Effector CD8-positive, alpha-beta T cell (primary cell): ENCODE results near the gene CREBBP.

Source experiments
- DNase-seq: peaks from one replicate; lab custom pipeline; 2025; lab: John Stamatoyannopoulos, UW

CREBBP gene

DNA sequence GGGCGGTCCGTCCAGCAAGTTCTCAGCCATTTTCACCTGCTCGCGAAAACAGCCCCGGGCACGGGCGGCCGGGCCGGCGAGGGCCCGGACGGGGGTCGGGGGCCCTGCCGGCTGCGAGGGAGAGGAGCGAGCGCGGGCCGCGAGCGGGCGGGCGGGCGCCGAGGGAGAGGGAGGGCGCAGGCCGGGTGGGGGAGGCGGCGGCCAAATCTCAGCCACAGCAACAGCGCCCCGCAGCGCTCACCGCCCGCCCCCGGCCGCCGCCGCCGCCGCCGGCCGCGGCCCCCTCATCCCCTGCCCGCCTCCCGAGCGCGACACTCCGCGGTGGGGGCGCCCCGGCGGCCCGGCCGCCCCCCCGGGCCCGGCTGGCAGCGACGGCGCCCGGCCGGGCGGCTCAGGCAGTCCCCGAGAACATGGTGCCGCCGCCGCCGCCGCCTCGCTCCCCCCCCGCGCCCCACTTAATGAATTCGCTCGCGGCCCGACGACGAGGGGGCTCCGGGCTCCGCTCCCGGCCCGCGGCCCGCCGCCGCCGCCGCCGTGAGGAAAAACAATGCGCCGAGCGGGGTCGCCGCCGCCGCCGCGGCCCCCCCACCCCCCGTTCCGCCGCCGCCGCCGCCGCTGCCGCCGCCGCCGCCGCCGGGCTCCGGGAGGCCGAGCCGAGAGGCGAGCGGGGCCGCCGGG is 487 bp downstream of the CREBBP start:
- peak; percentile 46 for DNase-seq

DNA sequence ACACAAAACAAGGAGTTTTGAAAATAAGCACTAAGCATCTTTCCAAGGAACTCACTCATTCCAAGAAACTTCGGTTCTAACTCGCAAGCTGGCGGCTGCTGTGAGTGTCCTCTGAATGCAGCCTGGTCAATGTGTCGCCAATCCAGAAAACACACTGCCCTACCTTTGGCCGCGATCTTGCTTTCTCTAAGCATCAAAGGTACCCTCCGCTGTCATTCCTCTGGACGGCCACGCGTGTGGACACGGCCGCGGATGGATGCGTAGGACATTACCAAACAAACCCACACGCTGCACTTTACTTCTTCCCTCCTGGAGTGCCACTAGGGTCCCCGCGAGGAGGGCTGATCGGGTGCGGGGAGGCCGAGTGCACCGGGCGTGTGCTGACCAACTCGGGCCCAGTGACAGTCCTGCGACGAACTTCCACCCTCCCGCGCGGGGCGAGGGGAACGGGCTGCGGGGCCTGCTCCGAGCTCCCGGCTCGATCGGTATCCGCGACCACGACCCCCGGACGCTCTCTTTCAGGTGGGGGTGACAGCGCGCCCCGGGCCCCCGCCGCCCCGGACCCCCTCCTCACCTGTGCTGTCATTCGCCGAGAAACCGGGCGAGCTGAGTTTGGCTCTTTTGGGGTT is 1.1 kb downstream of the CREBBP start:
- DNase-seq = no peak

DNA sequence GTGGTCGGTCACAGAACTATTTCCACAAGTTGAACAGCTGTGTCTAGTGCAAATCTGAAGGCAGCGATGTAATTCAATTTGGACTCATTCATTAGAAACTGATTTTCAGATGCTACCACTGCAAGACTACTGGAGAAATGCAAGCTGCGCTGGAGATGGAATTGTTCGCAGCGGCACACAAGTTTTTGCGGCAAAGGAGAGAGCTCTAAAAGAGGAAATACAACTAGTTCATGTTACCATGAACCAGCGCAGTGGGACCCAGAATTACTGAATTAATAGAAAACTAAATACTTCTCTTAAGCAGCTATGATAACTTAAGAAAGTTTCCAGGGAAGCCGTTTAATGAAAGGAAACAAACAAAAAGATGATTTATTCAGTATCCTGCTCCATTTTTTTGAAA is 1.9 kb downstream of the CREBBP start:
- DNase-seq = no peak

DNA sequence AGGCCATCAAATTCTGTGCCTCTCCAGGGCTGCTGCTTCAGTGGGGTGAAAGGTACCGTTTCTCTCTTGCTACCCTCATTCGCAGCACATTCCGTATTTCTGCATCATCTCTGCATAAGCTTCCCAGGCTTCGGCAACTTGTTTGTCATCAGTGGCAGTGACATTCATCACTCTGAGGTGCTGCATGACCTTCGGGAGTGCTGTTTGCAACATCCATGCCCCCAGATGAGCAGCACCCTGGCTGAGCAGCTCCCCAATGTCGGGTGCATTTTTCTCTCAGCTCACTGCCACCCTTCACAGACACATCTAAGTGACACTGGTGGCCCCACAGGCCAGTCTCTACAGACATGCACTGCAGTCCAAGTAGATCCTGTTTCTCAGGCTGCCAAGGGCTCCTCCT is 3.8 kb downstream of the CREBBP start:
- DNase-seq = no peak

DNA sequence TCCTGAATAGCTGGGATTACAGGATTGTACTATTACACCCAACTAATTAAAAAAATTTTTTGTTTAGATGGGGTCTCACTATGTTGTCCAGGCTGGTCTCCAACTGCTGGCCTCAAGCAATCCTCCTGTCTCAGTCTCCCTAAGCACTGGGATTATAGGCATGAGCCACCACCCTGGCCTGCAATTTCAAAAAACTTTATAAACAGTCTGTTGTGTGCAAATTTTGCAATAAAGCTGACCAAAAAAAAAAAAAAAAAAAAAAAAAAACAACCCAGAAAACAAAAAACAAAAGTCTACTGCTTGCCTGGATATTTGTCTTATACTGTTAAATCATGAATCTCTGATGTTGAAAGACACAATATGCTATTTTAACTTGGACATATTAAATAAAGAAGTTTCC is 4.4 kb downstream of the CREBBP start:
- no peak for DNase-seq

DNA sequence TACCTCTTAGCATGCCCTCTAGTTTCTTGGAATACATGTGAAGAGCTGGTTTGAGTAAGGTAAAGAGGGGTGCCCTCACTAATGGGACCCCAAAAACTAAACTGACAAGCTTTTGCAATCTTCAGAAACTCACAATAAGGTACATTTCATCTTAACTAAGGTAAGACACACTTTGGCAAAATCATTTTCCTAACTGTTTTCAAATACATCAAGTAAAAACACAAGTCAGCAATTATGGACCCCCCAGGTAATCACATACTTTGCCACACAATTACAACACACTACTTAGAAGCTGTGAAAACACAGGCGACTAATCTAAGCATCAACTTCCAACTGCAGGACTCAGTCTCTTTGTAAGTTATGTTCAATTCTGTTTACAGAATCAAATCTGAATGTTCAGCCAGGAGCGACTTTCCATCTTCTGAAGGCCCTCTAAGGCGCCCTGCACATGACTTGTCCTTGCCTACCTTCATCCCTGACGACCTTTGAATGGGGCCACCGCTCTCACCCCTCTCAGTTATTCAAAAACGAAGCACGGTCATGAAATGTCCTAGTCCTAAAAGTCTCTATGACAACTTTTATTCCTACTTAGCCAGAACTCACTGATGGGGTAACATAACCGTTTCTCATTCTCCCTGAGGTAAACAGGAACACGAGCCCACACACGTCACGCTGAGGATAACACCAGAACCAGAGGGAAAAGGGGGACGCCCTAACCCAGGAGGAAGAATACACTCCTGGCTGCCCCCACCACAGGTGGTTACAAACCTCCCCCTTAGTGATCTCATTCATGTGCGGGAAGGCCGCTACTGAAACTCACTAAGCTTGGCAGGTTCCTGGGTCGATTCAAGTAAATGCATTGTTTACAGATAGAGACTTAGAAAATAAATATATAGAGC is 5.5 kb downstream of the CREBBP start:
- DNase-seq = no peak

DNA sequence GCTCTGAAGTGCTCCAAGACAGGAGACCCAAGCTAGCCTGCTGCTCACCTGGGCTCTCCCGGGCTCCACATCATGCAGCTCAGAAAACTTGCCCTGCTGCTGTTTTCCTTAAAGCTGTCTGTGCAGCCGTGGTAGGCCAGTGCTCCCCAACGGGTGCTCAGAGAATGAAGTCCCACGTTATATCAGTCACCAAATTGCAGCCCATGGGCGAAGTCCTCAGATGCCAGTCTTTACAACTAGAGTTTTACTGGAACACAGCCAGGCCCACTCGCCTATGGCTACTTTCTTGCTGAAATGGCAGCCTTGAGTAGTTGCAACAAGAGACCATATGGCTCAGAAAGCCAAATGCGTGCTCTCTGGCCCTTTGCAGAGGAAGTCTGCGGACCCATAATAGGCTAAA is 6.3 kb downstream of the CREBBP start:
- no peak for DNase-seq

DNA sequence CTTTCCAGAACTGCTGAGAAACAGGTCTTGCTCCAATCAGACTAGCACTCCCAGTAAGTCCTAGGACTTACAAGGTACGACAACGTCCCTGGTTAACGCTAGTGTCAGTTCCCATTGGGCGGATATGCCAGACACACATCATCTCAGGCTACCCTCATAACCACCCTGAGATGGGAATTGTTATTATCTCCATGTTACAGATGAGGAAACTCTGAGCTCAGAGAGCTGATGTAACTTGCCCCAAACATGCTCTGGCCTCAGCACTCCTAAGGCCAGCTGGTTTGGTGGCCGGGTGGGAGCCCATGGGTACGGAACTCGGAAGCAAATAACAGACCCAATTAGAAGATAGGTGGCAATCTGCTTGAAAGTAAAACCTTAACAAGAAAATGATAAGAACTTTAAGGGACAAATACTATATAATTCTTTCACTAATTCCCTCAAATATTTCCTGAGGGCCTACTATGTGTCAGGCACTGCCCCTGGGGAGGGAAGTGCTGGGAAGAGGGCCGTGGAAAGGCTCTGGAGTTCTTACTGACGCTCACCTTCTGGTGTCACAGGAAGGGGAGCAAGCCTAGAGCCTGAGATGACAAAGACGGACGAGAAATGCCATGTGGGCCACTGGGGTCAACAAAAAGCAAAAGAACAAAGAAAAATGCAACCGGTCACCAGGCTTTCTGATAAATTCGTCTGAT is 6.9 kb downstream of the CREBBP start:
- DNase-seq = no peak

DNA sequence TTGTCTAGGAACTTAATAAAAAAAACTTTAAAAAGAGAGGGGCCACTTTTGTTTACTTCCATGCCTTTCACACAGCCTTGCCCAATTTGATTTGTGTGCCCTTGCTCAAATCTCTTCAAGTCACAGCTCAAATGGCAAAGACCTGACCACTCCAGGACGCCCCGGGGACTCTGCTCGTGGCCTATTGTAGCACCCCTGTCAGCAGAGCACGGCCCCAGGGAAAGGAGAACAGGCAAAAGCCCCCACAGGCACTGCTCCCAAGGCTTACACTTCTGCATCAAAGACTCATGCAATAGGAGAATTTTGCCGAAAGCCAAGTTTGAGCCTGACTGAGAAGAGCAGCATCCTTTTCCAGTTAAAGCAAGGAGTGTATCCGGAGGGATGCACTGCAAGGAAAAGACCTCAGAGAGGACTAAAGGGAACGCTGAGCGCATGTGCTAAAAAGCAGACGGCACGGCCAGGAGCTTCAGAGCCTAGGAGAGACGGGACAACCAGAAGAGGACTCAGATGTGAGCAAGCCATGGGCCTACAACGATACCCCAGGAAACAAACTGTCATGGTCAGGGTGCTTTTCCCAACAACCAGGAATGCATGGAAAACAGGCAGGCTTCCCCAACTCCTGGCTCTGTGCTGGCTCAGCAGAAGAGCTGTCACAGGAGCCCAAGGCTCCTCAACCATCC is 8.2 kb downstream of the CREBBP start:
- DNase-seq = no peak

DNA sequence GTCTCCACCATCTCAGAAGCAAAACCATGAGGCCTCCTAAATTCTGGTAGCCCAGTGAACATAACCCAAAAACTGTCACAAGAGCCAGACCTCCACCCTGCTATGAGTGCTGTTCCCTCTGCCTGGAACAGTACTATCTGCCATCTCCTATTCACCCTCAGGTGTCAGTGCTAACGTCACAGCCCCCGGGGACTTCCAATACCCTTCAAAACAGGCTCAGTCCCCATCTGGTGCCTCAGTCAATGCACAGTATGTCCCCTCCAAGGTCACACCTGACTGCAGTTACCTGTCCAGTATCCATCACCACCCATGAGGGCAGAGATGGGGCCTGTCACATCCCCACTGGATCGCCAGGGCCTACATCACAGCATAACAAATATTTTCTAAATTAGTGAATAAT is 11.5 kb downstream of the CREBBP start:
- no peak for DNase-seq

DNA sequence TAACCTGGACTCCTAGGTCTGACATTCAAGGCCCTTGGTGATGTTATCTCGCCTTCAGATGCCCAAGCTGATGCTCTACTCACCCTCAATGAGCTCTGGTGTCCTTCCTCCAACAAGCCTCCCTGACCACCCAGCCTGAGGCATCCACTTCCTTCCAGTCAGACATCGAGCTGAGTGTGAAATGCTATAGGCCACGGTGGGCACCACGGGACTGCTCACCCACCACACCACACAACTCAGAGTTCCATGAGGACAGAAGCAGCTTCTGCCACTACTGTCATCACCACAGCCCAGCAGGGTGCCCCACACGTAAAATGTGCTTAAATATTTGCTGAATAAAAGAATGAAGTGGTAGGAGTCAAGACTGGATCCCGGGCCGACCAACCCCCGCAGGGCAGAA is 12.0 kb downstream of the CREBBP start:
- DNase-seq = no peak

DNA sequence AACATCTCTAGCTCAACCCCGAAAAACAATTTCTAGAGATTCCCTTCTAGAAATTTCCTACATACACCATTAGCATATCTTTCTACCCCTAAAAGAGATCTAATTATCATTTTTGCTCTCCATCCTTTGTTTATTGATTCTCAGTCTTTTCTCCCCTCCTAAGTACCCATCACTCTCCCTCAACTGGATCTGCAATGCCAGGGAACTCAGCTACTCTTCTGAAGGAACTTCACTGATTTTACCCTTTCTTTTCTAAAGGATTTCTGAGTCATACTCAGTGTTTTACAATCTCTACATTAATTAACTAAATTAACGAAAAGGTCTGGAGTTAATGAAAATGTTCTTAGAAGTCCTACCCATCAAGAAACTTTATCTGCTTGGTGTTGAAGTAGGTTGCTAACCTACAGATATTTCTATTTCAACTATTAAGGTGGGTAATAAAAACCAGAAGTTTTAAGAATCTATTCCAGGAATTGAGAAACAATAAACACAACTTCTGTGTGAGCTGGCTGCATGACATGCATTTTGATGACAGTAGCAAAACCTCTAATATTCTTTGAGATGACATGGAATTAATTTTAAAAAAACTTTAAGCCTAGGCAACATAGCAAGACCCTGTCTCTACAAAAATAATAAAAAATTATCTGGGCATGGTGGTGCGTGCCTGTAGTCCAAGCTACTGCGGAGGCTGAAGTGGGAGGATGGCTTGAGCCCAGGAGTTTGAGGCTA is 13.6 kb downstream of the CREBBP start:
- no peak for DNase-seq

DNA sequence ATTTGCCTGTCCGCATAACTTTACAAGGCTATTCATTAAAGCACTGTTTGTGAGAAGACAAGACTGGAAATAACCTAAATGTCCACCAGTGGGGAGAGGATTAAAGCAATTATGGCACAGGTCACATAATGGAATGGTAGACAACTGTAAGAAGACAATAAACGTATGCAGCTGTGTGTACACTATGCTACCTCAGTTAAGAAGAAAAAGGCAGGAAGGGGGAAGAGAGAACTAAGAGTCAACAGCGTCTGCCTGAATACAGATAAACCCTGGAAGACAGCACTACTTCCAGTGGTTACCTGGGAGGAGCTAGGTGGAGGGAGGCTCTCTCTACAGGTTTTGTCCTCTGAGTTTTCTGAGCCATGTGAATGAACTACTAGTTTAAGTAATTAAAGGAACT is 15.3 kb downstream of the CREBBP start:
- DNase-seq = no peak

DNA sequence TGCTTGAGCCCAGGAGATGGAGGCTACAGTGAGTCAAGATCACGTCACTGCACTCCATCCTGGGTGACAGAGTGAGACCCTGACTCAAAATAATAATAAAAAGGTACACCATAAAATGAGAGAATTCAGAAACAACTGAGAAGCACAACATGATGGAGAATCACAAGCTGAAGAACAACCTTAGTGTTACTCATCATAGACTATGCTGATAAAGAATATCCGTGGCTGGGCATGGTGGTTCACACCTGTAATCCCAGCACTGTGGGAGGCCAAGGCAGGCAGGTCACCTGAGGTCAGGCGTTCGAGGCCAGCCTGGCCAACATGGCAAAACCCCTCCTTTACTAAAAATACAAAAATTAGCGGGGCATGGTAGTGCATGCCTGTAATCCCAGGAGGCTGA is 16.0 kb downstream of the CREBBP start:
- DNase-seq = no peak

DNA sequence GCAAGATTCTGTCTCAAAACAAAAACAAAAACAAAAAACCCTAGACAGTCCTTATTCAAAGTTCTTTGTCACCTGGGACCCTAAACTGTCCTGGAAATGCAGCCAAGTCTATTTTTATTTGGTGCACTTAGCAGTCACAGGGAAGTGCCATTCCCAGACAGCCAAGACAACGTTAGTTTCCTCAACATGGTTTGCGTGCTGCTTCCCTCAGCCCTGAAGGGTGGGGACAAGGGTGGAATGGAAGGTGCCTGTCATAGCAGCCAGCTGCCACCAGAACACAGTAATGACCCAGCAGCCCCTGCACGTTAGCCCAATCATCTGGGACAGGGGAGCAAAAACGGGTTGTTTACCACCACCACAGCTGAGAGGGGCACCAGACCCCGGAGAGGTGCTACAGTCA is 16.9 kb downstream of the CREBBP start:
- no peak for DNase-seq

DNA sequence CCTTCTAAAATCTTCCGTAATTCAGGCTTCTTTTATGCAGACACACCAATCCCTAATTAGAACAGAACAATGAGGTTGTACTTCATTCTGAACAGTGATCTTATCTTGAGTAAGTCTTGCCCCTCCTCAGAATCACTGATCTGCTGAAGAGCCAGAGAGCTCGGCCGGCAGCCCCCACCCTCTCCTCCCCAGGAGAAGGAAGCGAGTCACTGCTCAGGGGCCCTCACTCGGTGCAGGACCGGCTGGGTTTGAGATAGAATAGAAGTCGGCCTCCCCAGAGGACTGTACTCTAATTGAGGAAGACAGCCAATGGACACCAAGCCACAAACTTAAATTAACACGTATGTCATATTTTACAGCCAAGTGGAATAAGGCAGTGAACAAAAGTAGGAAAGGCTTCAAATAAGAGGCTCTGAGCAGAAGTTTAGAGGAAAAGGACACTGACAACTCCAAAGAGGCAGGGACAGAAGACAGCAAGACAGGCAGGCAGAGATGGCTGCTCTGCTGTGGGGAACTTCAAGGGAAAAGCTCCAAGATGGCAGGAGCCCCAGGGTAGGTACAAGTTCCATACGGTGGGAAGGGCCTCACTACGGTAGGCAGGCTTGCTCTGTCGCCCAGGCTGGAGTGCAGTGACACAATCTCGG is 18.6 kb downstream of the CREBBP start:
- DNase-seq = no peak

DNA sequence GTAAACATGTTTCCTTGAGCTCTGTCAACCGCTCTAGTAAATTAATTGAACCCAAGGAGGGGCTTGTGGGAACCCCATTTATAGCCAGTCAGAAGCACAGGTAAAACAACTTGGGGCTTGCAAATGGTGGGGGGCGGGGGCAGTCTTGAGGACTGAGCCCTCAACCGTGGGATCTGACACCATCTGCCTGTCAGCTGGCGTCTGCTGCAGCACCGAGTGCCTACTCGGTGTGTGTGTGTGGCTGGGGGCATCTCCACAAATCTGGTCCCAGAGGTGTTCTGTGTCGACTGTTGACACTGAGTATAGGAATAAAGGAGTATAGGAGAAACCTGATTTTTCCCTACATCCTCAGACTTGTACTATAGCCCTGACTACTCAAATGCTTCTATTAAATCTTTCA is 20.6 kb downstream of the CREBBP start:
- DNase-seq = no peak

DNA sequence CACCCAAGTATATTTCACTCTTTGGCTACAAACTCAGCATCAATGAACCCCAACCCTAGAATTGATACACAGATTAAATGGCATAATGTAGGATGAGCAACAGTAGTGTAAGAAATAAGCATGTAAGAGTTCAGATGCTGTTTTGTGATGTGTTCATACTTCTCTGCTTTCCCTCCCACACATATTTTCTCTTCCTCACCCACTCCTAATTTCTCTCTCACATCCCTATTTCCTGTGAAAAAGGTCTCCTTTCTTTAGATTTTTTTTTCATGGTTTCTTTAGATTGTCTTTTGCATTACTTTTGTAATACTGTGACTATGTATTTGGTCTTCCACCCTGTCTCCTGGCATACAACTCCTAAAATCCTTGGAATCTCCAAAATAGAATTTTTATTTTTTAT is 21.7 kb downstream of the CREBBP start:
- no peak for DNase-seq

DNA sequence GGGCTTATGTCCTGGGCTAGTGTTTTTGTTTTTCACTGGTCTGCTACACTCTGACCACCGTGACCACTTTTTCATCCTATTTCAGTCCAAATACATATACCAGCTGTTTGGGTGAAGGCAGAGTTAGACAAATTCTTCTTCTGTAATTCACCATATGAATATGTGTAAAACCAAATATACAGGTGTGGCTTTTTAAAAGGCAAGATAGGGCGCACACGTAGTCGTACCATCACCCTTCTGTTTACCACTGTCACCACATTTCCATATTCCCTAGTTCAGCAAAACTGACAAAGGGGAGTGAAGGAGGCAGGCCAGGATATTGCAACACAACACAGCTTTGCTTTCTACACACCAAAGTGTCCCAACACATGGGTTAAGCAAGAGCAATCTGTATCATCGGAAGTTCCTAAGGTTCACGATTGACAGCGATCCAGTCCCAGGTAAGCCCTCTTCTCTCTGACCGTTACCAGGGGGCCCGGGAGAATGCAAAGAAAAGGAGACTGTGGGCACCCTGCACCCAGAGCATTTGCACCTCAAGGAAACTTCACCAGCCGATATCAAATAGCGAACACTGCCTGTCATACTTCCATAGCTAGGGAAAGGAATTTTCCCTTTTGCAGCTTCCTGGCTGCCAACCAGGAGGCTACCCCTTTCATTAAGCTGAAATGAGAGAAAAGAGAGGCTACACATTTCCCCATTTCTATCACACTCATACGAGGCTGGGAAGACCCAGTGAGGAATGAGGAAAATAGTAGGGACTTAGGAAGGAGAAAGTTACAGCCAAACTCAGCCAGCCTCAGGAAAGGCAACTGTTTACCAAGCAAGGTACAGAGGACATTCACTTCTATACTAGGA is 23.1 kb downstream of the CREBBP start:
- DNase-seq = no peak
